Measurements from ENCODE around the gene ADAM10.

- TF ChIP-seq, protein P1, sequence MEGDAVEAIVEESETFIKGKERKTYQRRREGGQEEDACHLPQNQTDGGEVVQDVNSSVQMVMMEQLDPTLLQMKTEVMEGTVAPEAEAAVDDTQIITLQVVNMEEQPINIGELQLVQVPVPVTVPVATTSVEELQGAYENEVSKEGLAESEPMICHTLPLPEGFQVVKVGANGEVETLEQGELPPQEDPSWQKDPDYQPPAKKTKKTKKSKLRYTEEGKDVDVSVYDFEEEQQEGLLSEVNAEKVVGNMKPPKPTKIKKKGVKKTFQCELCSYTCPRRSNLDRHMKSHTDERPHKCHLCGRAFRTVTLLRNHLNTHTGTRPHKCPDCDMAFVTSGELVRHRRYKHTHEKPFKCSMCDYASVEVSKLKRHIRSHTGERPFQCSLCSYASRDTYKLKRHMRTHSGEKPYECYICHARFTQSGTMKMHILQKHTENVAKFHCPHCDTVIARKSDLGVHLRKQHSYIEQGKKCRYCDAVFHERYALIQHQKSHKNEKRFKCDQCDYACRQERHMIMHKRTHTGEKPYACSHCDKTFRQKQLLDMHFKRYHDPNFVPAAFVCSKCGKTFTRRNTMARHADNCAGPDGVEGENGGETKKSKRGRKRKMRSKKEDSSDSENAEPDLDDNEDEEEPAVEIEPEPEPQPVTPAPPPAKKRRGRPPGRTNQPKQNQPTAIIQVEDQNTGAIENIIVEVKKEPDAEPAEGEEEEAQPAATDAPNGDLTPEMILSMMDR (IDR thresholded peaks at IDR 0.05), result no peak
- no peak for TF ChIP-seq POLR2A (IDR thresholded peaks at IDR 0.05)
Measured at GRCh38 chr15:58690703-58691102, 58.8 kb downstream of the ADAM10 start.
